Endothelial cell of hepatic sinusoid (primary cell): Measurements from ENCODE around the gene MMEL1.
"Not testable (repeated sequence)": the region's sequence is repeated elsewhere in the genome, so short reads cannot be mapped to it uniquely, and the experiment has no call there.

Experiments used
- in situ Hi-C: cut with HindIII; loops from 2 replicates; pipeline ENCODE4 v1.10.0; 2017; ENCODE audit warnings: low sequenced_read_pairs

MMEL1 gene

DNA sequence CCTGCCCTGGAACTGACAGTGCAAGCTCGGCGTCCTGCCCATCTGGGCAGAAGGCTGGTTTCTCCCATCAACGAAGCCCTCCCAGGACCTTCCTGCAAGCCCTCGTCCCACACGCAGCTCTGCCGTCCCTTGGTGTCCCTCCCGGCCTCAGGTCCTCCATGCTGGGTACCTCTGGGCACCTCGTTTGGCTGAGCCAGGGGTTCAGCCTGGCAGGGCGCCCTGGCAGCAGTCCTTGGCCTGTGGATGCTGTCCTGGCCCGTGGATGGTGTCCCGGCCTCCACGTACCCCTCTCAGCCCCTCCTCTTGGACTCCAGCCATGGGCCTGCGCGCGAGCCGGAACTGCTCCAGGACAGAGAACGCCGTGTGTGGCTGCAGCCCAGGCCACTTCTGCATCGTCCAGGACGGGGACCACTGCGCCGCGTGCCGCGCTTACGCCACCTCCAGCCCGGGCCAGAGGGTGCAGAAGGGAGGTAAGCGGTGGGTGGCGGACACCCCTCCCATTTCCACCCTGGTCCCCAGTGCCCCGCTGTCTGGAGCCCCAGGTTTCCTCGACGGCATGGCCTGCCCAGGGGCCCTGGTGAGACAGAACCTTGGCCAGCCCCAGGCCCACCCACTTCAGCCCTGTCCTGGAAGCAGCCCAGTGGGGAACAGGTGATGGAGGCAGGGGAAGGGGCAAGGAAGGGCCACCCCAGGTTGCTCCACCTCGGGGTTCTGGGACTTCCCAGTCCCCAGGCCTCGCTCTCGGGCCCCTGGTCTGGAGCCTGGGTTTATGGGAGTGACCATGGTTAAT is 73.1 kb downstream of the MMEL1 start:
- in situ Hi-C loops: no loop called here

GRCh38 chr1:2558861-2559260 is 74.0 kb downstream of the MMEL1 start:
- in situ Hi-C loops: no loop called here

DNA sequence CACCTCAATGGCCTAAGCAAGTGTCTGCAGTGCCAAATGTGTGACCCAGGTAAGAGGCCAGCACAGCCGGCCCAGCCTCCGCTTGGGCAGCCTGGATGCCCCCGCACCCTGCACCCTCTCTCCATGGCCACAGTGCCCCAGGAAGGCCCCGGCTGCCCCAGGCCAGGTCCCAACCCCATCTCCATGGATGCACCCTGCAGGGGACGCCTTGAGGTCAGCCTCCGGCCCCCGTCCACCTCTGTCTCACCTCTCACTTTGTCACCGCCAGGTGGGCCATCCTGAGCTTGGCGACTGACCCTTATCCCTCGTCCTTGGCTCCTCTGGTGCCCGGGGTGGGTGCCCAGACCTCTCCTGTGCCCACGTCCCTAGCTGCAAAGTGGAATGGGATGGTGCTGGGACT is 74.4 kb downstream of the MMEL1 start:
- in situ Hi-C loops: no loop called here

DNA sequence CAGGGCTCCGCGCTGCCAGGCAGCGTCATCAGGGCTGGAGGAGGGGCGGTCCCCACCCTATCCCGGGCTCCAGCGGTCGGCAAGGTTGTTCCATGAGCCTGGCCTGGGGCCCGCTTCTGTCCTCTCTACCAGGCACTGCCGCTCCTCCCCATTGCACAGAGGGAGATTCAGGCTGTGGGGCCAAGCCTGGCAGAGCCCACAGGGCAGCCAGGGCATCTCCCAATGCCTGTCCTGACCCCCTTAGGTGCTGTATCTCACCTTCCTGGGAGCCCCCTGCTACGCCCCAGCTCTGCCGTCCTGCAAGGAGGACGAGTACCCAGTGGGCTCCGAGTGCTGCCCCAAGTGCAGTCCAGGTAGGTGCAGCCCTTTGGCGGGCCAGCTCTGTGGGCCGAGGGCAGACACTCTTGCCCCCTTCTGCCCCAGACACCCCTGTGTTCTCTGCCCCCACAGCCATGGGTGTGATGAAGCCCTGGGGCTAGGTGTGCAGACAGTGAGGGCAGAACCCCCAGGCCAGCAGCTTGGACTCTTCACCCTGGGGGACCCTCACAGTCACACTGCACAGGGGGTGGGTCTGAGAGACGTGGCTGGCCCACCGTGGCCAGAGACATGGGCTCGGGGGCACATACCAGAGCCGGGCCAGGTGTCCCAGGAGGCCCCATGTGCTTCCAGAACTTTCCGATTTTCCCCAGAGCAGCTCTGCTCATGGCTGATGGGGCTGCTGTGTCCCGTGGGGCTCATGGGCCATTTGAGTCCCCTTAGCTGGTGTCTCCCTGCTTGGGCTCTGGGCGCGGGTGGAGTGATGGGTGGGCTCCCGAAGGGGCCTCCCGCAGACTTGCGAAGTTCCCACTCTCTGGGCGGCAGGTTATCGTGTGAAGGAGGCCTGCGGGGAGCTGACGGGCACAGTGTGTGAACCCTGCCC is 75.1 kb downstream of the MMEL1 start:
- in situ Hi-C loops: no loop called here

GRCh38 chr1:2556678-2557481 is 75.9 kb downstream of the MMEL1 start:
- in situ Hi-C loops: no loop called here

DNA sequence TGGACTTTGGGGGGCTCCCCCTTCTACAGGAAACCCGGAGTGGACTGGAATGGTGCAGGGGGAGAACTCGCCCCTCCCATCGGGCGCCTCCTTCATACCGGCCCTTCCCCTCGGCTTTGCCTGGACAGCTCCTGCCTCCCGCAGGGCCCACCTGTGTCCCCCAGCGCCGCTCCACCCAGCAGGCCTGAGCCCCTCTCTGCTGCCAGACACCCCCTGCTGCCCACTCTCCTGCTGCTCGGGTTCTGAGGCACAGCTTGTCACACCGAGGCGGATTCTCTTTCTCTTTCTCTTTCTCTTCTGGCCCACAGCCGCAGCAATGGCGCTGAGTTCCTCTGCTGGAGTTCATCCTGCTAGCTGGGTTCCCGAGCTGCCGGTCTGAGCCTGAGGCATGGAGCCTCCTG is 76.5 kb downstream of the MMEL1 start, which contains the start of gene TNFRSF14:
Gene TNFRSF14 (plus strand): TSS at position 95 of the 401 bp plus-strand sequence. CDS start 294 bp downstream, at position 389.
- in situ Hi-C loops: no loop called here

- in situ Hi-C loops: no loop called here
These were observed 77.1 kb downstream of the MMEL1 start for GRCh38 chr1:2555634-2556276.

DNA sequence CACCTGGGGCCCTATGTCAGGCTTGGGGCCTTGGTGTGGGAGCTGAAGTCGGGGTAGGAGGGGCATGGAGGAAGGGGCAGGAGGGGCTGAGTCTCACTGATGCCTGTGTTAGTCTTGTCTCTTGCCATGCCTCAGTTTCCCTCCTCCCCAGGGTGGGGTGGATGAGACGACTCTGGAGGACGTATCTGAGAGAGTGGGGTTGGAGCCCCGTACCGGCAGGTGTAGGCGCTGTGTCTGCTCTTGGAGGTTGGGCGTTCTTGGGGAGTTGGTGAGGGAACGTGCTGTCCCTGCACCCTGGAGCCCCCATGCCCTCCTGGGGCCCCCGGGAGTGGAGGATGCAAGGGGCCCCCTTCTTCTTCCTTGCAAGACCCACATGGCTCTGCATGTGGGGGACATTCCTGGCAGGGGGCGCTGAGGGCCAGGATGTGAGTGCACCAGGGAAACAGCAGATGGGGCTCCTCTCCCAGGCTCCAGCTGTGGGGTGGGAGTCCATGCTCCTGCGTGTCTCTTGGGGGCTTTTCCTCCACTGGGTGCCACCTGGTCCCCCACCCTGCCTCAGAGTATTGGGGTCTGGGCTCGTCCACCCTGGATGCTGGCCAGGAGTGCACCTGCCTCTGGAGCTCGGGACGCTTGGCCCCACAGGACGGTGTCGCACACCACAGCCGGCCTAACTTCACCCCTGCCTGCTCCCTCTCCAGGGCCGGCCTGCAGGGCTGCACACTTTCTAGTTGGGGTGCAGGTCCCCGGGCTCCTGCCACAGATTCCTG is 78.0 kb downstream of the MMEL1 start:
- in situ Hi-C loops: no loop called here

GRCh38 chr1:2553871-2554620 is 78.8 kb downstream of the MMEL1 start:
- in situ Hi-C loops: no loop called here

GRCh38 chr1:2553076-2553475 is 79.7 kb downstream of the MMEL1 start:
- in situ Hi-C loops: not testable (repeated sequence)

DNA sequence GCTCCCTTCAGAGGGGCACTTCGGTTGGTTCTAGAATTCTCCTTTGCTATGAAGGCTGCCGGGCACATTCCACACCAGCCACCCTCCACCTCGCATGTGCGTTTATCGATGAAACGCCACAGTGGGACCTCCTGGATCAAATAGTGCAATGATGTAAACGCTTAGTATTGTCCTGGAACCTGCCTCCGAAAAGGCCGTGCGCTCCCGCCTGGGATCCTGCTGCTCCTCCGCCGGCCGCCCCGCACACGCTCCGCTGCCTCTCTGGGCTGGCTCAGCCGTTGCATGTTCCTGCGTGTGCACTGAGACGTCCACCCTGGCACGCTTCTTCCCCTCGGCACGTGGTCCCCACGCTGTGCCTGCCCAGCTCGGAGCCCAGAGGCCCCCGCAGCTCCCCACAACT is 80.6 kb downstream of the MMEL1 start:
- in situ Hi-C loops: no loop called here

DNA sequence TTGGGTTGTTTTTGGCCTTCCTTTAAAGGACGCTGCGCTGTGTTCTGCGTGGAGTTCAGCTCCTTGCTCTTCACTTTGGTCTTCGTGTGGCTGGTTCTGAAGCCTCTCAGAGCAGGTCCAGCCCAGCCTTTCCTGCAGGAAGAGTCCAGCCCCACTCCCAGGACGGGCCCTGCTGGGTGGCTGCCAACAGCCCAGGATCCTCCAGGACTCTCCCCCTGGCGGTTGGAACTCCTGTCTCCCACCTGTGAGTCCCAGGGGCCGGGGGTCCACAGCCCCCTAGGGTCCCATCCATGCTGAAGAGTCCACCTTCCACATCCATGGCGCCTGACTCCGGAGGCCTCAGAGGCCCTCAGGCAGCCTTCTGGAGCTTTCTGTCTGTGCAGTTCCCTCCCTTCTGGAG is 81.3 kb downstream of the MMEL1 start:
- in situ Hi-C loops: not testable (repeated sequence)

DNA sequence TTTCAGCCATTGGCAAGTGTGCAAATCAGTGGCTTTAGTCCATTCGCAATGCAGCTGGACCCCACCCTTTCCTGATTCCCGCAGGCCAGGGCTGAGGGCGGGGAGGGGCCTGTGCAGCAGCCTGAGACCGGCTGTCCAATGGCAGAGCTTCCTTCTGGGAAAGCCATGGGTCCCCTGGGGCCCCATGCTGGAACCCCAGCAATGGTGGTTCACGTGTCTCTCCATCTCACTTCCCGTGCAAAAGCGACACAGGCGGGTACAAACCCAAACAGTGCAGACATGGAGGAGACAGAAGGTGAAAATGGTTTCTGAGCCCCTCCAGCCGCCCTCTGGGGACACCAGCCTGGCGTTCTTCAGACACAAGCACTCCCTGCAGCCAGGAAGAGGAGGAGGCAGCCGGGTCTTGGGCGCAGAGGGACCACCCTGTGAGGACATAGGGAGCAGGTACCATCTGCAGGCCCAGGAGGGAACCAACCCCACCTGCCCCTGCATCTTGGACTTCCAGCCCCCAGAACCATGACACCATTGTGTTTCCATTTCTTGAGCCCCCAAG is 82.4 kb downstream of the MMEL1 start:
- in situ Hi-C loops: not testable (repeated sequence)

DNA sequence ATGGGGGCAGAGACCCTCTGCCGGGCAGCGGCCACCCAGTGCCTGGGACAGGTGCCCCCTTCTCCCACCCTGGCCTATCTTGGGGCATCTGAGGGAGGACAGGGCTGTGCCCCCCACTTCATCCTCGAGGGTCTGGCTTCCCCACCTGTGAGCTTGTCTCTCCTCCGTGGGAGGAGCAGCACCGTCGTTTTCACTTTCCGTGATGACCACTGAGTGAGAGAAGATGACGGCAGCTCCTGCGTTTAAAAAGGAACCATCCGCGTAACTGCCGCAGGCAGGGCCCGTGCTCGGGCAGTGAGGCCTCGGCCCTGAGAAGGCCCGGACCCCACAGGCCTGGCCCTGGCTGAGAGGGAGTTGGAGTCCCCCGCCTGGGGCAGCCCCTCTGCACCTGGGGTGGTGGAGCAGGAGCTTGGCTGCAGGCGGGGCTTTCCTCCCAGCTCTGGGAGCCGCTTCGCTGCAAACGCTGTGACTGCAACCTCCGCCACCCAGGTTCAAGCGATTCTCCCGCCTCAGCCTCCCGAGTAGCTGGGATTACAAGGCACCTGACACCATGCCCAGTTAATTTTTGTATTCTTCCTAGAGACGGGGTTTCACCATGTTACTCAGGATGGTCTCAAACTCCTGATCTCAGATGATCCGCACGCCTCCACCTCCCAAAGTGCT is 83.3 kb downstream of the MMEL1 start:
- in situ Hi-C loops: not testable (repeated sequence)

GRCh38 chr1:2548068-2548589 is 84.7 kb downstream of the MMEL1 start:
- in situ Hi-C loops: no loop called here

DNA sequence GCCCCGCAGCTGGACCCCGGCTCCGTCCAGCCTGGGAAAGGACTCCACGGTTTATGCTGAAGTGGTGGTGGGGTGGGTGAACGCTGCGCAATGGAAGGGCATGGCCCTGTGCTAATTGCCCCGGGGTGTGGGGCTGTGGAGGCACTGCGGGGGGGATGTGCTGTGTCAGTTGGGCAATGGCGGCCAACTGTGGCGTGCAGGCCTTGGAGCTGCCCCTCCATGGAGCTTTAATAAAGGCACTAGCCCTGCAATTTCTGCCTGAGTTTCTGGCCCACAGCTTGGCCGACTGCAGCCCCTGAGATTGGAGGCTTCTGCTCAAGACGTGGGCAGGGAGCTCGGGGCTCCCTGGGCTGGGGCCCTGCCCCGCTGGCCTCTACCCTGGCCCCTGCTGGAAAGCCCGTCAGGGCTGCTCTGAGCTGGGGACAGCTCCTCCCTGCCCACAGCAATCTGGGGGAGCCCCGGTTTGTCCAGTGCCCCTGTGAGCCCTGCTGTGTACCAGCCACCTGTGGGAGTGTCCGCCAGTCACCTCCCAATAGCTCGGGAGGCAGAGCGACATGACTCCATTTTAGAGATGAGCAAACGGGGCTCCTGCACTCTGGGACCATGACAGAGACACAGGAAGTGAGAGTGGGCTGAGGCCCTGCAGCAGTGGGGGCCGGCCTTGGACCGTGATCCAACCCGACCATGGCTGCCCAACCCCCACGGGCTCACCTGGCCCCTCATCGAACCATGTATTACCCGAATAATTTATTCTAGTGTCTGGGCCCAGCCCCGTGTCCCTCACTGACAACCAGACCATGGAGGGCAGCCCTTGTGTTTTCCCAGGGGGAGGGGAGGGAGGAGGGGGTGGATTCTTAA is 85.4 kb downstream of the MMEL1 start:
- in situ Hi-C loops: no loop called here
